ENCODE measurements around the gene CITED2.

The CITED2 gene

DNA sequence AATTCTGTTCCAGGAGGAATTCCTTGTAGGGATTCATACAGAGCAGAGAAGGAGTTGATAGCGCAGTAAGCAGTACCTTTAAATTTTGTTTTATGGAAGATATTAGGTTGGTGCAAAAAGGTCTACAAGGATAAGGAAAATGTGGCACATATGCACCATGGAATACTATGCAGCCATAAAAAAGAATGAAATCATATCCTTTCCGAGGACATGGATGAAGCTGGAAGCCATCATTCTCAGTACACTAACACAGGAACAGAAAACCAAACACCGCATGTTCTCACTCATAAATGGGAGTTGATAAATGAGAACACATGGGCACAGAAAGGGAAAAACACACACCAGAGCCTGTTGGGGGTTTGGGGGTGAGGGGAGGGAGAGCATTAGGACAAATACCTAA is 45.2 kb downstream of the CITED2 start:
- no peak for DNase-seq

DNA sequence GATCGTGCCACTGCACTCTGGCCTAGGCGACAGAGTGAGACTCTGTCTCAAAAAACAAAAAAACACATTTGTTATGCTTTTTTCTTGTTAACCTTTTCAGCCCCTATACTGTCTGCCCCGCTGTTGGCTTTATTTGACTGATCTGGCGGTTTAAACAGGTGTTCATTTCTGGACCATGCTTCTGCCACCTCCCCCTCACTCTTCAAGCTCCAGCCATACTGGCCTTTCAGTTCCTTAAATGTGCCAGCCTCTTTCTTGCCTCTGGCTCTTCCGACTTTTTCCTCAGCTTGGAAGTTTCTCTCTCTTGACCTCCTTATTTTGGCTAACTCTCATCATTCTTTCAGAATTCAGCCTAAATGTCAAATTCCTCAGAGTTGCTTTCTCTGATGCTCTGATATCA is 47.4 kb downstream of the CITED2 start:
- no peak for DNase-seq

DNA sequence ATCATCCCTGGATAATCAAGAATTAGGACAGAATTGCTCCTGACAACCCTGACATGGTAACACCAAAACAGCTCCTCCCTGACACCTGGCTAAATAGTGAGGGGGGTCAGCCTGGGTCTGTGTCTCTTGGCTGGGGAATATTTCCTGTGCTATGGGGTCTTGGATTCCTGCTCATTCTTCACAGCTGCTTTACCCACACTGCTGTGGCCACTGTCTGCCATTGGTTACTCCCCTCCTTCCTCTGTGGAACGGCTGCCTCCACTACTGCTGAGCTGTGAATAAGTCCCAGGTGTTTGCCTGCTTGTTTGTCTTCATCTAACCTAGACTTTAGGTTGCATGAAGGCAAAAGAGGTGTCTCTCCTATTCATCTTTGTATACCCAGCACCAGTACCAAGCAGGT is 48.8 kb downstream of the CITED2 start:
- no peak for DNase-seq

DNA sequence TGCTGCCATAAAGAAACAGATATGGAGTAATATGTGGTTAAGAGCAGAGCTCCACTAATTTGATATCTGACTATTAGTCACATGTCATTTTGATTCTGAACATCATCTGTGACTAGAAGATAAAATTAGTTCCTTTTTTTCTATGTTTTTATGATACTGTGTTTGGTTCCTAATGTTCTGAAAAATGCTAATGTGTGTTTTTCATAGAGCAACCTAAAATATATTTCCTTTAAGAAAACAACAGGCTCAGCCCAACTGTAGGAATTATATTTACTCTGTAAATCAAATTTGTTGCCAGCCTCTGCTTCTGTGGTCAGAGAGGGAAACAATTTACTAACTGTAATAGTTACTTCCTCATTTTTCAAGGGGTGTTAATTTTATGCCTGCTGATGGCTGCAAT is 49.3 kb downstream of the CITED2 start:
- no peak for DNase-seq

DNA sequence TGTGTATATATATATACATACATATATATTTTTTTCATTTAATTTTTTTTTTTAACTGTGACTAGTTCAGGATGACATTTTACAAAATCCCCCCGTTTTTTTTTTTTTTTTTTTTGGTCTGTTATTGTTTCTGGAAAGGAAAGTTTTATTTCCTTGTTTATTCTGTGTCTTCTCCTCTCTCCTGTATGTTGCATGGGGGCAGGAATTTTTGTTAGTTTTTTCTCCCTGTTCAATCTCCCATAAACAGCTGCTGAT is 50.2 kb downstream of the CITED2 start:
- DNase-seq: no peak

DNA sequence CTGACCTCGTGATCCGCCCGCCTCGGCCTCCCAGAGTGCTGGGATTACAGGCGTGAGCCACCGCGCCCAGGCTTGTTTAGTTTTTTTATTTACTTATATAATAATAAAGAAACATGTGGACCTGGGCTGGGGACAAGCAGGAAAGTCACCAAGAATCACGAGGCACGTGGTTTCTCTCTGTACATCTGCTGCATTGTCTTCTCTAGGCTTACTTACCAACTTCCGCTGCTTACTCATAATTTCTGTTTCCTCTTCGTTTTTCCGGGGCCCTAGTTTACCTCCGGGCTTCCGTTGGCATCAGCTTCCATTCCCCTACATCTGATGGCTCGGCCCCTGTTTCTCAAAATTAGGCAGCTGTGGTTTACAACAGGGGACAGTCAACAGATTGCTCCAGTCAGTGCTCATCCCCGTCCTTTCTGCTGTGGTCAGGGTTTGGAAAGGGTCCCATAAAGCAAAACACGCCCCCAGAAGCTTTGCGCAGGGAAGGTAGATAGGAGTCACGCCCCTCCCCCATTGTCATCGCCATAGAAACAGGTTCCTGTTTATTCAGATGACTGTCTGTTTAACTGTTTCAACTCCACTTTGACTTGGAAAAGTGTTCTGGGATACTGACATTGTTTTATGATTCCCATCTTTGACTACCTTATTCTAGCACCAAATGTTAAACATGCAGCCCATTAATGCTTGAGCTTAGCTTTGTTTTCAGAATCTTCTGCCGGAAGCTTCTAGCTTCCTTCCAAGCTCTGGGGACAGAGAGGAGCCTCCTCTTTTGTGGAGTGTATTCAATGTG is 50.7 kb downstream of the CITED2 start:
- DNase-seq: peak; percentile 59
